ENCODE results near the gene SERPING1.
A peak's percentile ranks its signal among the peaks of the same experiment; 100 is the strongest.
"Not testable (repeated sequence)": the region's sequence is repeated elsewhere in the genome, so short reads cannot be mapped to it uniquely, and the experiment has no call there.

Gene SERPING1

DNA sequence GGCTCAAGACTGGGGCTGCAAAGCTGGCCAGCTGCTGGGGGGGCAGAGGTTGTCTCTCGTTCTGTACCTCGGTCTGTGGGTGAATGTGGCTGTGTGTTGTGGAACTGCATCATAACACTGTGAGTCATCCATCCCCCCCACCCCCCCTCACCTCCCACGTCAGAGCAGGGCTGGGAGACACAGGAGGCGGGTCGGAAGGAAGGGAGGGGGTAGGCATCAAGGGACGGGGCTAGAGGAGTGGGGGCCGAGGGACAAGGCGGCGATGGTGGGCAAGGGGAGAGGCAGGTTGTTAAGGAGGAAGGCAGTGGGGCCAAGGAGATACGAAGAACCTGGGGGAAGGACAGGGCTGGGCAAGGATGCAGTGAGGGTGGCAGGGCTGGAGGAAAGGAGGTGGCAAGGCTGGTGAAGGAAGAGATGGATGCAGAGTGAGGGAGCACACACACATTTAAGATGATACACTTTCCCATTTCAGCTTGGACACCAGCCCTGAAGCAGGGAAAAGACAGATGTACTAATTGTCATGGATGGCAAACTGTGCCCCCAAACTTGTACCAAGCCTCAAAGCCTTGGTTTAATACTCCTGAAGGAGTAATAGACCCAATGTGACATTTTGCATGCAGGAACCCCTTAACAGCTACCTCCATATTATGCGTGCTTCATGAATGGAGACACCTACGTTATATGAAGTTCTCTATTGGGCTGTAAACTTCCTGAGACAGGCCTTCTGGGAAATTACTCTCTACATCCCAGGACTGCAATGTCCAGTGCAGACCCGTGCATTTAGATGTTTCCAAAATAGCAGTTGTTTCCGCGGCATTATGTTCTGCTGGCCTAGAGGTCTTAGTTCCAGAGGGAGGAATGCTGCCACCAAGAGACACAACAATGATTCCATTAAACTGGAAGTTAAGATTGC, 52.6 kb downstream of the SERPING1 start, which contains the start of gene YPEL4:
Gene YPEL4 (minus strand): TSS at position 87 of the 913 bp plus-strand sequence. CDS start 2,805 bp downstream, outside the sequence.
- Histone ChIP-seq H2AFZ (ENCODE audit: low read length) (peak within 1 kb of the TSS; percentile 75), H3K79me2 (ENCODE audit: low read length) (no peaks in the 10 kb centered on the region), H3K9ac (ENCODE audit: low read length) (0 out of 2 replicates have a peak within 1 kb of the TSS, but pooled peaks have one; percentile 7), H3K27me3 (replicated peaks; ENCODE audit: insufficient read depth, low read length) (peaks cover 29% of the 10 kb centered on the region), H3K9me3 (replicated peaks; ENCODE audit: insufficient read depth, low read length) (no peaks in the 10 kb centered on the region), H3K36me3 (replicated peaks; ENCODE audit: insufficient read depth, low read length) (no peaks in the 10 kb centered on the region), H3K9me2 (replicated peaks; ENCODE audit: insufficient read depth, low read length) (no peaks in the 10 kb centered on the region), H3K4me3 (ENCODE audit: low read length) (peak within 1 kb of the TSS; percentile 57), H3K4me2 (ENCODE audit: low read depth, low read length) (peak within 1 kb of the TSS; percentile 92), H3F3A (ENCODE audit: insufficient read depth, low read length) (peaks cover 7% of the 10 kb centered on the region), H4K20me1 (ENCODE audit: insufficient read depth, low read length) (no peaks in the 10 kb centered on the region), H3K27ac (ENCODE audit: low read length) (no peak within 1 kb of the TSS), H3K4me1 (ENCODE audit: low read length) (peaks cover 17% of the 10 kb centered on the region)
- TF ChIP-seq, protein P1, sequence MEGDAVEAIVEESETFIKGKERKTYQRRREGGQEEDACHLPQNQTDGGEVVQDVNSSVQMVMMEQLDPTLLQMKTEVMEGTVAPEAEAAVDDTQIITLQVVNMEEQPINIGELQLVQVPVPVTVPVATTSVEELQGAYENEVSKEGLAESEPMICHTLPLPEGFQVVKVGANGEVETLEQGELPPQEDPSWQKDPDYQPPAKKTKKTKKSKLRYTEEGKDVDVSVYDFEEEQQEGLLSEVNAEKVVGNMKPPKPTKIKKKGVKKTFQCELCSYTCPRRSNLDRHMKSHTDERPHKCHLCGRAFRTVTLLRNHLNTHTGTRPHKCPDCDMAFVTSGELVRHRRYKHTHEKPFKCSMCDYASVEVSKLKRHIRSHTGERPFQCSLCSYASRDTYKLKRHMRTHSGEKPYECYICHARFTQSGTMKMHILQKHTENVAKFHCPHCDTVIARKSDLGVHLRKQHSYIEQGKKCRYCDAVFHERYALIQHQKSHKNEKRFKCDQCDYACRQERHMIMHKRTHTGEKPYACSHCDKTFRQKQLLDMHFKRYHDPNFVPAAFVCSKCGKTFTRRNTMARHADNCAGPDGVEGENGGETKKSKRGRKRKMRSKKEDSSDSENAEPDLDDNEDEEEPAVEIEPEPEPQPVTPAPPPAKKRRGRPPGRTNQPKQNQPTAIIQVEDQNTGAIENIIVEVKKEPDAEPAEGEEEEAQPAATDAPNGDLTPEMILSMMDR (IDR thresholded peaks at IDR 0.05; ENCODE audit: low read length): no peak
- TF ChIP-seq EZH2phosphoT487 (IDR thresholded peaks at IDR 0.05; ENCODE audit: low read length): no peak
- TF ChIP-seq EZH2 (optimal IDR thresholded peaks at IDR 0.05; ENCODE audit: low read depth, low read length): no peak
- no peak for DNase-seq

DNA sequence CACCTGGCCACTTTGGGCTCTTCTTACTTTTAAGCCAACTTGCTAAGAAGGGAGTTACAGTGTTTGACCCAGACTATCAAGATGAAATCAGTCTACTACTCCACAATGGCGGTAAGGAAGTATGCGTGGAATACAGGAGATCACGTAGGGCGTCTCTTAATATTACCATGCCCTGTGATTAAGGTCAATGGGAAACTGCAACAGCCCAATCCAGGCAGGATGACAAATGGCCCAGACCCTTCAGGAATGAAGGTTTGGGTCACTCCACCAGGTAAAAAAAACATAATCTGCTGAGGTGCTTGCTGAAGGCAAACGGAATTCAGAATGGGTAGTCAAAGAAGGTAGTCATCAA, 53.2 kb downstream of the SERPING1 start:
- Histone ChIP-seq H3F3A (ENCODE audit: insufficient read depth, low read length) (peaks cover 7% of the 10 kb centered on the region), H3K36me3 (replicated peaks; ENCODE audit: insufficient read depth, low read length) (no peaks in the 10 kb centered on the region), H3K79me2 (ENCODE audit: low read length) (no peaks in the 10 kb centered on the region), H3K4me1 (ENCODE audit: low read length) (peaks cover 17% of the 10 kb centered on the region), H3K27ac (ENCODE audit: low read length) (no peak overlapping the region), H3K4me2 (ENCODE audit: low read depth, low read length) (no peak overlapping the region), H3K27me3 (replicated peaks; ENCODE audit: insufficient read depth, low read length) (peaks cover 29% of the 10 kb centered on the region), H4K20me1 (ENCODE audit: insufficient read depth, low read length) (no peaks in the 10 kb centered on the region), H3K4me3 (ENCODE audit: low read length) (no peak overlapping the region), H3K9me2 (replicated peaks; ENCODE audit: insufficient read depth, low read length) (no peaks in the 10 kb centered on the region), H2AFZ (ENCODE audit: low read length) (no peak overlapping the region), H3K9ac (ENCODE audit: low read length) (no peak overlapping the region), H3K9me3 (replicated peaks; ENCODE audit: insufficient read depth, low read length) (no peaks in the 10 kb centered on the region)
- no peak for DNase-seq
- TF ChIP-seq, protein P1 (IDR thresholded peaks at IDR 0.05; ENCODE audit: low read length): no peak
- TF ChIP-seq EZH2 (optimal IDR thresholded peaks at IDR 0.05; ENCODE audit: low read depth, low read length) (no peak), EZH2phosphoT487 (IDR thresholded peaks at IDR 0.05; ENCODE audit: low read length) (no peak)

DNA sequence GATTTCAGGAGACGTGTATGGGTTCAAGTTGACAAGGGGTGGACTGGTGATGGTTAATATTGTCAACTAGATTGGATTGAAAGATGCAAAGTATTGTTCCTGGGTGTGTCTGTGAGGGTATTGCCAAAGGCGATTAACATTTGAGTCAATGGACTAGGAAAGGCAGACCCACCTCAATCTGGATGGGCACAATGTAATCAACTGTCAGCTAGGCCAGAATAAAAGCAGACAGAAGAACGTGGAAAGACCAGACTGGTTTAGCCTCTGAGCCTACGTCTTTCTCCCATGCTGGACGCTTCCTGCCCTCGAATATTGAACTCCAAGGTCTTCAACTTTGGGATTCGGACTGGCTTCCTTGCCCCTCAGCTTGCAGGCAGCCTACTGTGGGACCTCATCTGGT, 53.9 kb downstream of the SERPING1 start:
- Histone ChIP-seq H3K27ac (ENCODE audit: low read length) (no peak overlapping the region), H3K9me2 (replicated peaks; ENCODE audit: insufficient read depth, low read length) (no peaks in the 10 kb centered on the region)

DNA sequence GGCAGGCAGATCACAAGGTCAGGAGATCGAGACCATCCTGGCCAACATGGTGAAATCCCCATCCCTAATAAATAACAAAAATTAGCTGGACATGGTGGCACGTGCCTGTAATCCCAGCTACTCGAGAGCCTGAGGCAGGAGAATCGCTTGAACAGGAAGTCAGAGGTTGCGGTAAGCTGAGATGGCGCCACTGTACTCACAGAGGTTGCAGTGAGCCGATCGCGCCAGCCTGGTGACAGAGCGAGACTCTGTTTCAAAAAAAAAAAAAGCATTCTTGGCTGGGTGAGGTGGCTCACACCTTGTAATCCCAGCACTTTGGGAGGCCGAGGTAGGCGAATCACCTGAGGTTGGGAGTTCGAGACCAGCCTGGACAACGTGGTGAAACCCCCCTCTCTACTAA, 54.7 kb downstream of the SERPING1 start:
- Histone ChIP-seq H3K4me2 (ENCODE audit: low read depth, low read length) (peak overlapping the region; percentile 35; the same call in 1 of the 2 replicates), H3K4me1 (ENCODE audit: low read length) (peaks cover 24% of the 10 kb centered on the region), H3K4me3 (ENCODE audit: low read length) (0 out of 2 replicates have a peak overlapping the region, but pooled peaks have one; percentile 22), H2AFZ (ENCODE audit: low read length) (peak overlapping the region; percentile 59; the same call in 1 of the 2 replicates), H3K27me3 (replicated peaks; ENCODE audit: insufficient read depth, low read length) (peaks cover 19% of the 10 kb centered on the region)
- not testable (repeated sequence) for H3K9me3 ChIP-seq (replicated peaks; ENCODE audit: insufficient read depth, low read length); H4K20me1 ChIP-seq (ENCODE audit: insufficient read depth, low read length); H3K9ac ChIP-seq (ENCODE audit: low read length); DNase-seq; H3K9me2 ChIP-seq (replicated peaks; ENCODE audit: insufficient read depth, low read length); H3F3A ChIP-seq (ENCODE audit: insufficient read depth, low read length); H3K36me3 ChIP-seq (replicated peaks; ENCODE audit: insufficient read depth, low read length); H3K79me2 ChIP-seq (ENCODE audit: low read length); H3K27ac ChIP-seq (ENCODE audit: low read length)

More for the DNA sequence above, 53.9 kb downstream of the SERPING1 start:
- Histone ChIP-seq H3K9ac (ENCODE audit: low read length) (no peak overlapping the region), H3K4me3 (ENCODE audit: low read length) (no peak overlapping the region), H3K27me3 (replicated peaks; ENCODE audit: insufficient read depth, low read length) (peaks cover 27% of the 10 kb centered on the region), H4K20me1 (ENCODE audit: insufficient read depth, low read length) (no peaks in the 10 kb centered on the region), H2AFZ (ENCODE audit: low read length) (no peak overlapping the region), H3K4me2 (ENCODE audit: low read depth, low read length) (no peak overlapping the region), H3K9me3 (replicated peaks; ENCODE audit: insufficient read depth, low read length) (no peaks in the 10 kb centered on the region), H3F3A (ENCODE audit: insufficient read depth, low read length) (peaks cover 7% of the 10 kb centered on the region), H3K36me3 (replicated peaks; ENCODE audit: insufficient read depth, low read length) (no peaks in the 10 kb centered on the region), H3K79me2 (ENCODE audit: low read length) (no peaks in the 10 kb centered on the region), H3K4me1 (ENCODE audit: low read length) (peaks cover 19% of the 10 kb centered on the region)
- TF ChIP-seq, protein P1 (IDR thresholded peaks at IDR 0.05; ENCODE audit: low read length): no peak
- DNase-seq: no peak

All from MM.1S (cell line).